Suprapubic skin (tissue), 4 donors: ENCODE data around the gene FNBP1. TPM values are rescaled to one million over a fixed set of nuclear protein-coding genes. Genes with fewer than 3 reads are reported as not detected.
"Not testable (repeated sequence)": the region's sequence is repeated elsewhere in the genome, so short reads cannot be mapped to it uniquely, and the experiment has no call there.

Experiments used
- DNase-seq, 2 donors: peaks; one replicate each; pipeline ENCODE4 v3.0.0-alpha.2; 2019; ENCODE audit warnings: low spot score in 2 of 2
- H3K27ac ChIP-seq: fragments of 200-600 bp; sonication (generic); one replicate; pipeline ENCODE4 v1.5.1; 2019
- H3K27me3 ChIP-seq: fragments of 200-600 bp; sonication (generic); one replicate; pipeline ENCODE4 v1.5.1; 2019
- H3K36me3 ChIP-seq: fragments of 200-600 bp; sonication (generic); one replicate; pipeline ENCODE4 v1.5.1; 2019
- H3K4me1 ChIP-seq: fragments of 200-600 bp; sonication (generic); one replicate; pipeline ENCODE4 v1.5.1; 2019
- H3K4me3 ChIP-seq: fragments of 200-600 bp; sonication (generic); one replicate; pipeline ENCODE4 v1.5.1; 2019; ENCODE audit warnings: mild to moderate bottlenecking
- H3K9me3 ChIP-seq: fragments of 200-600 bp; sonication (generic); one replicate; pipeline ENCODE4 v1.5.1; 2019
- EP300 ChIP-seq: sonication (generic); formaldehyde crosslinking; IDR thresholded peaks from one replicate; pipeline ENCODE4 v1.6.1; 2017; ENCODE audit warnings: antibody characterized with exemption
- POLR2A ChIP-seq, 2 donors: fragments of 450-650 bp; IDR thresholded peaks; one replicate each; pipeline ENCODE4 v1.6.1; 2017; ENCODE audit warnings: antibody characterized with exemption in 2 of 2, mild to moderate bottlenecking in 2 of 2, moderate library complexity in 2 of 2
- POLR2AphosphoS5 ChIP-seq, 3 donors: sonication (generic); formaldehyde crosslinking; IDR thresholded peaks; one replicate each; pipeline ENCODE4 v1.6.1; 2017; ENCODE audit warnings: antibody characterized with exemption in 3 of 3
- WGBS: methylation state at CpG from one replicate; pipeline ENCODE4 v1.1.5; 2018; 5-methylcytosine and 5-hydroxymethylcytosine counted together
- total RNA-seq, 4 donors: library from RNA; depleted of rRNA; stranded (reverse); fragments of >200 nt; gene quantifications; one replicate each; pipeline ENCODE4 v1.1.0, GENCODE V29; 2016
- TF ChIP-seq, protein P1 (sequence below), 2 donors: fragments of 200-600 bp in 1 of 2; fragments of 450-650 bp in 1 of 2; sonication (generic) in 1 of 2; IDR thresholded peaks; one replicate each; pipeline ENCODE4 v1.5.1; 2016 to 2019; ENCODE audit warnings: antibody characterized with exemption in 2 of 2, mild to moderate bottlenecking in 1 of 2, moderate library complexity in 1 of 2

The FNBP1 gene
- total RNA-seq, 4 donors from 2014 or later = 23.7 to 50.5 (median 43.3) TPM

DNA sequence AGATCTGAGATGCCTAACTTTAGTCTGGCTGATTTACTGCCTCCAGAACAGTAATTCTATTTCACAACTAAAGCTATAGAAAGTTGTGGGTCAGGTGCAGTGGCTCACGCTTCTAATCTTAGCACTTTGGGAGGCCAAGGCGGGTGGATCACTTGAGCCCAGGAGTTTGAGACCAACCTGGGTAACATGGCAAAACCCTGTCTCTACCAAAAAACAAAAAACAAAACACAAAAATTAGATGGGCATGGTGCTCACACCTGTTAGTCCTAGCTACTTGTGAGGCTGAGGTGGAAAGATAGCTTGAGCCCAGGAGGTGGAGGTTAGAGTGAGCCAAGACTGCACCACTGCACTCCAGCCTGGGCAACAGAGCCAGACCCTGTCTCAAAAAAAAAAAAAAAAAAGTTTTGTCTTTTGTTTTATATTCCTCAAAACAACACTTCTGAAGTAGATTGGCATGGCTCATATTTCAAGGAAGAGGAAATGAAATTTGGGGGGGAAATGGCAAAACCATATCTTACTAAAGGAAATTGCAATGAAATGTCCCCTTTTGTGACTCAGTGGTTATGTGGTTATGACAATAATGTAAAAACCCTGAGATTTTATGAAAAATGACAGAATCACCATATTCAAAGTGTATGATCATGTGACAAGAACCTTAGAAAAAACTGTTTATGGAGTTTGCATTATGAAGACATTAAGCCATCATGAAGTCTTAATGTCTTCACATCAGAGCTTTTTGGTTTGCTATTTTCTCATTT lies 16.2 kb downstream of the FNBP1 start:
- no peak for TF ChIP-seq POLR2AphosphoS5 (IDR thresholded peaks at IDR 0.05)
- TF ChIP-seq EP300 = no peak
- no peak for TF ChIP-seq POLR2A (IDR thresholded peaks at IDR 0.05)
- TF ChIP-seq, protein P1, sequence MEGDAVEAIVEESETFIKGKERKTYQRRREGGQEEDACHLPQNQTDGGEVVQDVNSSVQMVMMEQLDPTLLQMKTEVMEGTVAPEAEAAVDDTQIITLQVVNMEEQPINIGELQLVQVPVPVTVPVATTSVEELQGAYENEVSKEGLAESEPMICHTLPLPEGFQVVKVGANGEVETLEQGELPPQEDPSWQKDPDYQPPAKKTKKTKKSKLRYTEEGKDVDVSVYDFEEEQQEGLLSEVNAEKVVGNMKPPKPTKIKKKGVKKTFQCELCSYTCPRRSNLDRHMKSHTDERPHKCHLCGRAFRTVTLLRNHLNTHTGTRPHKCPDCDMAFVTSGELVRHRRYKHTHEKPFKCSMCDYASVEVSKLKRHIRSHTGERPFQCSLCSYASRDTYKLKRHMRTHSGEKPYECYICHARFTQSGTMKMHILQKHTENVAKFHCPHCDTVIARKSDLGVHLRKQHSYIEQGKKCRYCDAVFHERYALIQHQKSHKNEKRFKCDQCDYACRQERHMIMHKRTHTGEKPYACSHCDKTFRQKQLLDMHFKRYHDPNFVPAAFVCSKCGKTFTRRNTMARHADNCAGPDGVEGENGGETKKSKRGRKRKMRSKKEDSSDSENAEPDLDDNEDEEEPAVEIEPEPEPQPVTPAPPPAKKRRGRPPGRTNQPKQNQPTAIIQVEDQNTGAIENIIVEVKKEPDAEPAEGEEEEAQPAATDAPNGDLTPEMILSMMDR (IDR thresholded peaks at IDR 0.05) = no peak
- Histone ChIP-seq H3K4me3 (no peak overlapping the region), H3K36me3 (no peaks in the 10 kb centered on the region), H3K9me3 (no peaks in the 10 kb centered on the region), H3K27me3 (no peaks in the 10 kb centered on the region), H3K27ac (no peak overlapping the region), H3K4me1 (peaks cover 40% of the 10 kb centered on the region)
- no peak for DNase-seq
- WGBS = 91% methylated on average over 2 of the region's 2 CpGs

DNA sequence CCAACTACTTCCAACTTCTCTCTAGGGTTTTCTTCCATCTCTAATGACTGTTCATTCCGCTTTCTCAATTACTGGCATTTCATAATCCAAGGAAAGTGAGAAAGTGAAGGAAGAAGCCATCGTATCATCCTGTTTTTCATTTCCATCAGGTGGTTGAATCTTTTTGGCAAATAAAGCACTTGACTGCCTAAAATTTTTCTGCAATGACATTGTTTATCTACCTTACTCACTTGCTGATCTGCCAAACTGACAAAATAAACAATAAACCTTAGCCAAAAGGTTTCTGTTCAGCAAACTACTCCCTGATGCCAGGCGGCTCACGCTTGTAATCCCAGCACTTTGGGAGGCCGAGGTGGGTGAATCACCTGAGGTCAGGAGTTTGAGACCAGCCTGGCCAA lies 18.4 kb downstream of the FNBP1 start:
- peaks cover 30% of the 10 kb centered on the region for H3K4me1 ChIP-seq
- no peaks in the 10 kb centered on the region for H3K27me3 ChIP-seq
- no peaks in the 10 kb centered on the region for H3K9me3 ChIP-seq
- DNase-seq = no peak
- WGBS = 74% methylated on average over 5 of the region's 5 CpGs
- no peak overlapping the region for H3K4me3 ChIP-seq
- TF ChIP-seq POLR2A (IDR thresholded peaks at IDR 0.05) = no peak
- no peak for TF ChIP-seq POLR2AphosphoS5 (IDR thresholded peaks at IDR 0.05)
- TF ChIP-seq, protein P1 (IDR thresholded peaks at IDR 0.05) = no peak
- TF ChIP-seq EP300 = no peak
- no peak overlapping the region for H3K27ac ChIP-seq
- no peaks in the 10 kb centered on the region for H3K36me3 ChIP-seq

DNA sequence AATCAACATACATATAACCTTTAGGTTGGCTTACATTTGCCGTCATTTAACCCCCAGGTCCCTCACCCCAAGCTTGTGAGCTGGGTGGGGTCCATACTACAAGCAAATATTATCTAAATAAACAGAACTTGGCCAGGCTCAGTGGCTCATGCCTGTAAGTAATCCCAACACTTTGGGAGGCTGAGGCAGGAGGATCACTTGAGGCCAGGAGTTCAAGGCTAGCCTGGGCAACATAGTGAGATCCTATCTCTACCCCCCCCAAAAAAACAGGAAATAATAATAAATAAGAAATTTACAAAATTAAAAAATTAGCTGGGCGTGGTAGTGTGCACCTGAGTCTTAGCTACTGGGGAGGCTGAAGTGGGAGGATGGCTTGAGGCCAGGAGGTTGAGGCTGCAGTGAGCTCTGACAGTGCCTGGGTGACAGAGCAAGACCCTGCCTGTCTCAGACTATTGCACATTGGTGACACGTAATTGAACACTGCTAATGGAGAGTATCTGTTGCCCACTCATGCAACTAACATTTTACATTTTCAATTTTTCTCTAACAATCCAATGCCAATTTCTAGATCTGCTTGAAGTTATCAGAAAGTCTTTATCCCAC lies 18.9 kb downstream of the FNBP1 start:
- H3K4me1 ChIP-seq = peaks cover 25% of the 10 kb centered on the region
- no peak overlapping the region for H3K27ac ChIP-seq
- H3K9me3 ChIP-seq = no peaks in the 10 kb centered on the region
- 91% methylated on average over 3 of the region's 3 CpGs for WGBS
- TF ChIP-seq POLR2A (IDR thresholded peaks at IDR 0.05) (no peak), POLR2AphosphoS5 (IDR thresholded peaks at IDR 0.05) (no peak), EP300 (no peak)
- TF ChIP-seq, protein P1 (IDR thresholded peaks at IDR 0.05) = no peak
- DNase-seq = no peak
- H3K36me3 ChIP-seq = no peaks in the 10 kb centered on the region
- no peaks in the 10 kb centered on the region for H3K27me3 ChIP-seq
- no peak overlapping the region for H3K4me3 ChIP-seq

DNA sequence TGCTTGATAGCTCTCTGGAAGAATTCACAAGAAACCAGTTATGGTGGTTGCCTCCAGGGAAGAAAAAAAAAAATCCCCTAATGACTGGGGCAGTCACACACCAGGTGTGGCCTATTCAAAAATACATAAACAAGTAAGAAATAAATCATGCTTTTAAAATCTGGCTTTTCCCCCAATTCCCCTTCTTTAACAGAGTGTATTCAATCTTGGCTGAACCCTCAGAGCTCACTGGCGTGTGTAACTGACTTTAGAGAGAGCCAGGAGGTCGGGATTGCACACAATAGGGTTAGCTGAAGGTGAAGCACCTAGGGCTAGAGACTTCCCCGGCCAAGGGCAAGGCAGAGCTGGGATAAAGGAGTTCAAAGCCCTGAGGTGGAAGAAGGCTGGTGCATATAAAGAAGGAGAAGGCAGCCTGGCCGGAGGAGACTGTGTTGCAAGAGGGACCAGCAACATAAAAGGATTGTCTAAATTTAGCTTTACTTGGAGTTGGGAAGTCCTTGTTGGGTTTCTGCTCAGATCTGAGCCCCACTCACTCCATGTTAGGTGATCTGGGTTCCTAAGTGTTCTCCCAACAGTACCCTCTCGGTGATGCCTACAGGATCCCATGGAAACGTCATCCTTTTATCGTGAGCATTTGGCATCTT lies 19.7 kb downstream of the FNBP1 start:
- H3K36me3 ChIP-seq = no peaks in the 10 kb centered on the region
- H3K9me3 ChIP-seq = no peaks in the 10 kb centered on the region
- peaks cover 17% of the 10 kb centered on the region for H3K4me1 ChIP-seq
- DNase-seq = no peak
- no peak overlapping the region for H3K27ac ChIP-seq
- TF ChIP-seq, protein P1 (IDR thresholded peaks at IDR 0.05) = no peak
- TF ChIP-seq POLR2A (IDR thresholded peaks at IDR 0.05) (no peak), EP300 (no peak), POLR2AphosphoS5 (IDR thresholded peaks at IDR 0.05) (no peak)
- H3K27me3 ChIP-seq = no peaks in the 10 kb centered on the region
- no peak overlapping the region for H3K4me3 ChIP-seq
- WGBS = 47% methylated on average over 7 of the region's 7 CpGs

DNA sequence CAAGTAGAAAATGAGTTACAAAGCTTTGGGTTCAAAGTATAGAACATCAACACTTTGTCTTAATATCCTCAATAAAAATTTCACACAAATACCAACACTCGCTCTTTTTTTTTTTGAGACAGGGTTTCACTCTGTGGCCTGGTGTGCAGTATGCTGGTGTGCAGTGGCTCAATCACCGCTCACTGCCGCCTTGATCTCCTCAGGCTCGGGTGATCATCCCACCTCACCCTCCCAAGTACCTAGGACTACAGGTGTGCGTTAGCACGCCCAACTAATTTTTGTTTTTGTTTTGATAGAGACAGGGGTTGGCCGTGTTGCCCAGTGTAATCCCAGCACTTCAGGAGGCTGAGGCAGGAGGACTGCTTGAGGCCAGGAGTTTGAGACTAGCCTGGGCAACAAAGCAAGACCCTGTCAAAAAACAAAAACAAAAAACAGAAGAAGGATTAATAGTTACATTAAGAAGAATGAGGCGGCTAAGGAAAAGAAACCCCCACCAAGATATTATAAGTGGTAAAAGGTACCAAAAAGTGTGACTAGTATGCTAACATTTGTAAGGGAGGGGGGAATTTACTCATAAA lies 20.3 kb downstream of the FNBP1 start:
- no peak overlapping the region for H3K4me3 ChIP-seq
- H3K36me3 ChIP-seq = no peaks in the 10 kb centered on the region
- H3K4me1 ChIP-seq = peaks cover 16% of the 10 kb centered on the region
- no peak overlapping the region for H3K27ac ChIP-seq
- H3K9me3 ChIP-seq = no peaks in the 10 kb centered on the region
- H3K27me3 ChIP-seq = no peaks in the 10 kb centered on the region
- no peak for TF ChIP-seq POLR2AphosphoS5 (IDR thresholded peaks at IDR 0.05)
- TF ChIP-seq, protein P1 (IDR thresholded peaks at IDR 0.05) = no peak
- no peak for TF ChIP-seq EP300
- TF ChIP-seq POLR2A (IDR thresholded peaks at IDR 0.05) = no peak
- WGBS = 79% methylated on average over 8 of the region's 8 CpGs
- DNase-seq = no peak

DNA sequence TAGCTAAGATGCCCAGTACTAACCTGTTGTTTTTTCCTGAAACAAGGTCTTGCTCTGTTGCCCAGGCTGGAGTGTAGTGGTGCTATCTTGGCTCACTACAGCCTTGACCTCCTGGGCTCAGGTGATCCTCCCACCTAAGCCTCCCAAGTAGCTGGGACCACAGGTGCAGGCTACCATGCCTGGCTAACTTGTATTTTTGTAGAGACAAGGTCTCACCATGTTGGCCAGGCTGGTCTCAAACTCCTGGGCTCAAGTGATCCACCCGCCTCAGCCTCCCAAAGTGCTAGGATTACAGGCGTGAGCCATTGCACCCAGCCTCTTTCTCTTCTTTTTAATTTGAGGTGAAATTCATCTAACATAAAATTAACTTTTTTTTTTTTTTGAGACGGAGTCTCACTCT lies 21.1 kb downstream of the FNBP1 start:
- H3K36me3 ChIP-seq, H3K27ac ChIP-seq, H3K4me3 ChIP-seq, H3K27me3 ChIP-seq, H3K9me3 ChIP-seq, DNase-seq: not testable (repeated sequence)
- H3K4me1 ChIP-seq = peaks cover 16% of the 10 kb centered on the region
- 96% methylated on average over 3 of the region's 3 CpGs for WGBS
